Measurements from ENCODE around the gene GPR137B. TPM values are rescaled to one million over a fixed set of nuclear protein-coding genes. Genes with fewer than 3 reads are reported as not detected.

The GPR137B gene
- total and polyA plus RNA-seq, 2 of the 8 experiments (the other 6 are each of a cell fraction or from before 2014, with no cell fraction given): 6.9 to 7.7 TPM

DNA sequence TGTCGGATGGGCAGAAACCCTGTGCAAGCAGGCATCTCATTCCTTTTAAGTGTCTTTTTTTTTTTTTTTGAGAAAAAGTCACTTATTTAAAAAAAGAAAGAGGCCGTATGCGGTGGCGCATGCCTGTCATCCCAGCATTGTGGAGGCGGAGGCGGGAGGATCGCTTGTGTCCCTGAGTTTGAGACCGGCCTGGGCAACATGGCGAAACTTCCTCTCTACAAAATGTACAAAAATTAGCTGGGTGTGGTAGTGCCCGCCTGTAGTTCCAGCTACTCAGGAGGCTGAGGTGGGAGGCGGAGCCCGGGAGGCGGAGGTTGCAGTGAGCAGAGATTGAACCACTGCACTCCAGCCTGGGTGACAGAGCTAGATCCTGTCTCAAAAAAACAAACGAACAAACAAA is 1.7 kb downstream of the GPR137B start:
- Histone ChIP-seq H3K79me1 (ENCODE audit: low read depth, low read length) (no peaks in the 10 kb centered on the region; the same call in 1 of the 2 replicates), H3K9ac (replicated peaks in 1 of 4; ENCODE audit: extremely low read depth in 1 of 4, low read depth in 3 of 4, low read length in 3 of 4) (no peak overlapping the region), H3K79me2 (ENCODE audit: control insufficient read depth in 1 of 2, insufficient read depth in 2 of 2, low read length in 2 of 2) (peaks cover 0 to 3% of the 10 kb centered on the region in 2 experiments; a peak in 1 of 4 replicates), H2AK5ac (ENCODE audit: low read depth, low read length) (no peak overlapping the region), H3K4me3 (ENCODE audit: extremely low read depth in 1 of 4, insufficient read depth in 2 of 4, low read depth in 3 of 4, low read length in 4 of 4) (peak overlapping the region in 1 of 4 experiments; percentile 90; a peak in 3 of 8 replicates), H3K9me3 (ENCODE audit: insufficient read depth in 2 of 2, low read depth in 1 of 2, low read length in 1 of 2) (no peaks in the 10 kb centered on the region), H4K20me1 (replicated peaks in 1 of 2; ENCODE audit: control insufficient read depth in 1 of 2, insufficient read depth in 2 of 2, low read length in 2 of 2) (peaks cover 3 to 18% of the 10 kb centered on the region in 2 experiments), H3K4me2 (ENCODE audit: insufficient read depth in 1 of 2, low read depth in 2 of 2, low read length in 2 of 2) (peak overlapping the region; percentile 90 to 91), H4K5ac (ENCODE audit: insufficient read length, low read depth, low read length) (no peak overlapping the region), H2AFZ (ENCODE audit: low read length) (no peak overlapping the region), H4K91ac (replicated peaks; ENCODE audit: insufficient read length, low read length) (no peak overlapping the region), H2BK5ac (ENCODE audit: low read depth, low read length) (no peak overlapping the region), H2BK20ac (ENCODE audit: low read length) (no peak overlapping the region), H3K18ac (ENCODE audit: extremely low read depth, low read length) (no peak overlapping the region), H3K27me3 (replicated peaks in 1 of 4; ENCODE audit: control insufficient read depth in 3 of 4, extremely low read depth in 1 of 4, insufficient read depth in 3 of 4, low read length in 3 of 4) (peaks cover 14 to 50% (median 38%) of the 10 kb centered on the region in 4 experiments), H3K4ac (replicated peaks; ENCODE audit: insufficient read length, low read depth, low read length) (no peak overlapping the region), H3K4me1 (replicated peaks in 1 of 4; ENCODE audit: control insufficient read depth in 3 of 4, insufficient read depth in 4 of 4, low read length in 3 of 4) (peaks cover 6 to 11% (median 9%) of the 10 kb centered on the region in 4 experiments), H3K23me2 (ENCODE audit: low read depth, low read length) (peaks cover 21% of the 10 kb centered on the region), H2BK120ac (replicated peaks; ENCODE audit: low read depth, low read length) (no peak overlapping the region), H4K8ac (ENCODE audit: extremely low read depth, insufficient read depth, low read length) (no peak overlapping the region), H3K27ac (ENCODE audit: low read depth, low read length) (no peak overlapping the region), H3K36me3 (ENCODE audit: control insufficient read depth in 2 of 4, insufficient read depth in 4 of 4, low read length in 3 of 4) (no peaks in the 10 kb centered on the region), H3K14ac (ENCODE audit: insufficient read length) (no peak overlapping the region), H2BK12ac (ENCODE audit: low read depth, low read length) (no peak overlapping the region), H2BK15ac (ENCODE audit: low read length) (no peak overlapping the region), H3K56ac (replicated peaks; ENCODE audit: insufficient read length, low read depth, low read length) (no peak overlapping the region), H3K23ac (ENCODE audit: insufficient read length) (no peak overlapping the region)
- WGBS, 2 experiments (ENCODE audit: extremely low coverage in 1 of 2, insufficient coverage in 1 of 2, insufficient read length in 1 of 2, insufficient replicate concordance in 2 of 2, low coverage in 1 of 2, low lambda C conversion rate in 2 of 2, missing lambda C conversion rate in 1 of 2): 80% methylated on average over 13 of the region's 14 CpGs; no CpG with 5 or more reads in 1 of the 2 experiments
- POLR2A ChIA-PET (ENCODE audit: partially characterized antibody): interaction anchor here (0.9 kb wide), 1 partner anchor 137 kb away, joined by 3 read pairs; no protein-coding TSS in a partner anchor
- no peak for FAIRE-seq
- CTCF ChIA-PET (ENCODE audit: partially characterized antibody): interaction anchor here (0.9 to 2.0 kb wide), 9 partner anchors 10 to 390 kb away, joined by 3 to 8 read pairs (median 4); no protein-coding TSS in a partner anchor
- DNase-seq (ENCODE audit: low read depth in 1 of 2, low spot score in 2 of 2): no peak
- no peak for TF ChIP-seq HDAC2 (IDR thresholded peaks at IDR 0.05; ENCODE audit: borderline replicate concordance in 1 of 2, low read depth in 2 of 2, low read length in 2 of 2)
- no peak for TF ChIP-seq TBP (IDR thresholded peaks at IDR 0.05; ENCODE audit: low read depth, low read length)
- no peak for TF ChIP-seq KDM4A (IDR thresholded peaks at IDR 0.05; ENCODE audit: low read depth, low read length, severe bottlenecking)
- no peak for TF ChIP-seq RXRA (IDR thresholded peaks at IDR 0.05; ENCODE audit: insufficient read depth, low read depth, low read length)
- no peak for TF ChIP-seq SIRT6 (IDR thresholded peaks at IDR 0.05; ENCODE audit: low read length)
- TF ChIP-seq TEAD4 (IDR thresholded peaks at IDR 0.05; ENCODE audit: low read depth, low read length): no peak
- TF ChIP-seq TAF7 (optimal IDR thresholded peaks at IDR 0.05; ENCODE audit: borderline replicate concordance, low read depth, low read length): no peak
- TF ChIP-seq SUZ12 (IDR thresholded peaks at IDR 0.05; ENCODE audit: low read length): no peak
- TF ChIP-seq RNF2 (IDR thresholded peaks at IDR 0.05; ENCODE audit: borderline replicate concordance, low read depth, low read length, missing control alignments, poor library complexity, severe bottlenecking): no peak
- no peak for TF ChIP-seq ZNF274 (IDR thresholded peaks at IDR 0.05; ENCODE audit: borderline replicate concordance, extremely low read depth, low read length)
- no peak for TF ChIP-seq CTBP2 (IDR thresholded peaks at IDR 0.05; ENCODE audit: borderline replicate concordance, insufficient read depth, insufficient read length, low read length)
- TF ChIP-seq KDM5A (IDR thresholded peaks at IDR 0.05; ENCODE audit: low read length): no peak
